Psoas muscle (tissue), 8 donors: ENCODE measurements around the gene KDM4F. TPM values are rescaled to one million over a fixed set of nuclear protein-coding genes. Genes with fewer than 3 reads are reported as not detected.
"Not testable (repeated sequence)": the region's sequence is repeated elsewhere in the genome, so short reads cannot be mapped to it uniquely, and the experiment has no call there.

Experiments
- ATAC-seq, 4 donors: fragments of 200-7000 bp; cut with Tn5 transposase; one replicate each; pipeline ENCODE4 v1.9.1; 2020; ENCODE audit warnings: moderate library complexity in 3 of 4, mild to moderate bottlenecking in 2 of 4
- DNase-seq, 2 donors: peaks; one replicate each; pipeline ENCODE4 v3.0.0-alpha.2; 2020
- H3K27ac ChIP-seq: fragments of 200-600 bp; one replicate; pipeline ENCODE4 v1.8.0; 2022
- H3K27me3 ChIP-seq, 3 donors: fragments of 200-600 bp in 1 of 3; one replicate each; pipeline versions ENCODE4 v1.6.1 to v1.8.0; 2013 to 2022; ENCODE audit warnings: low read length in 2 of 3, mild to moderate bottlenecking in 2 of 3, moderate library complexity in 1 of 3; ENCODE audit not compliant: insufficient read depth in 3 of 3
- H3K36me3 ChIP-seq, 2 donors: fragments of 200-600 bp in 1 of 2; one replicate each; pipeline versions ENCODE4 v1.6.1 to v1.8.0; 2013 to 2022; ENCODE audit warnings: low read depth in 1 of 2, mild to moderate bottlenecking in 1 of 2, moderate library complexity in 1 of 2; ENCODE audit not compliant: insufficient read depth in 1 of 2
- H3K4me1 ChIP-seq: fragments of 200-600 bp; one replicate; pipeline ENCODE4 v1.8.0; 2022
- H3K4me3 ChIP-seq: fragments of 200-600 bp; one replicate; pipeline ENCODE4 v1.8.0; 2022; ENCODE audit warnings: mild to moderate bottlenecking
- H3K9me3 ChIP-seq: fragments of 200-600 bp; one replicate; pipeline ENCODE4 v1.8.0; 2022
- WGBS, 3 donors: extraction: QIAGEN DNeasy Blood & Tissue Kit; methylation state at CpG; one replicate each; pipeline versions ENCODE4 v1.1.6 to v1.1.7; 2013; 5-methylcytosine and 5-hydroxymethylcytosine counted together
- intact Hi-C, 2 donors: fragments of 100-400 bp; cut with DNase I; formaldehyde crosslinking; loops; one replicate each; pipeline versions ENCODE4 v1.11.0 to v1.14.2; 2022
- polyA plus RNA-seq, 3 donors: library from polyadenylated mRNA; stranded (reverse); fragments of 200-250 nt; gene quantifications; one replicate each; pipeline ENCODE4 v1.2.3, GENCODE V29; 2013
- total RNA-seq, 4 donors: library from RNA; stranded (reverse); fragmentation: NEBNext Ultra II Directional in 2 of 4; extraction: Animal tissue kit (Norgen Biotek cat#: 25700) in 2 of 4; gene quantifications; one replicate each; pipeline versions ENCODE4 v1.2.1 to v1.2.4, GENCODE V29; 2021 to 2023
- TF ChIP-seq, protein P1 (sequence below): fragments of 200-600 bp; IDR thresholded peaks from one replicate; pipeline ENCODE4 v1.8.0; 2022; ENCODE audit warnings: antibody characterized with exemption
- donor health status: healthy with polysubstance abuse.
- donor health status: DM: no; HTN: no; CAD: no; lungs with moderate emphysema.
- donor health status: Bipolar disorder and iron deficiency.
- donor health status: healthy.
- donor health status: DM: yes; HTN: yes; CAD: no.
- donor health status: DM: no; HTN: no; CAD: no.
- donor health status: DM: no; HTN: no; CAD: no.
- donor health status: DM: yes; HTN: yes; CAD: no.

KDM4F gene
- total and polyA plus RNA-seq, 7 donors = not detected

DNA sequence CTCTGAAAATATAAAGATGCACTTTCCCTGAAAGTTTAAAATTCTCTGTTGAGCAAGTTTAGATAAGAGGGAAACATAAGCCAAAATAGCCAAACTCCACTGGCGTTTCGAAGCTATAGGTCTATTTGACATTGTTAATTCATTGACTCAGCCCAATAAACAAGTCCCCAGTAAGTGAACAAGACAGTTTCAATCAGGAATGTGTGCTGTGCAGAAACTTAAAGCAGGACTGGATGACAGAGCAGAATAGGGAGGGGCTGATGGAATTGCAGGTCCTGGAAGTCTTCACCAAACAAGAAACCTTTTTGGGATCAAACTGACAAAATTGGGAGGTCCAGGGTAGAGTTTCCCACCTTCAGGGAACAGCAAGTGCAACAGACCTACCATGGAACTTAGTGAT lies 33.1 kb upstream of the KDM4F start:
- no peaks in the 10 kb centered on the region for H3K9me3 ChIP-seq
- H3K27ac ChIP-seq = no peak overlapping the region
- peaks cover 0 to 4% (median 0%) of the 10 kb centered on the region in 3 donors for H3K27me3 ChIP-seq
- TF ChIP-seq, protein P1, sequence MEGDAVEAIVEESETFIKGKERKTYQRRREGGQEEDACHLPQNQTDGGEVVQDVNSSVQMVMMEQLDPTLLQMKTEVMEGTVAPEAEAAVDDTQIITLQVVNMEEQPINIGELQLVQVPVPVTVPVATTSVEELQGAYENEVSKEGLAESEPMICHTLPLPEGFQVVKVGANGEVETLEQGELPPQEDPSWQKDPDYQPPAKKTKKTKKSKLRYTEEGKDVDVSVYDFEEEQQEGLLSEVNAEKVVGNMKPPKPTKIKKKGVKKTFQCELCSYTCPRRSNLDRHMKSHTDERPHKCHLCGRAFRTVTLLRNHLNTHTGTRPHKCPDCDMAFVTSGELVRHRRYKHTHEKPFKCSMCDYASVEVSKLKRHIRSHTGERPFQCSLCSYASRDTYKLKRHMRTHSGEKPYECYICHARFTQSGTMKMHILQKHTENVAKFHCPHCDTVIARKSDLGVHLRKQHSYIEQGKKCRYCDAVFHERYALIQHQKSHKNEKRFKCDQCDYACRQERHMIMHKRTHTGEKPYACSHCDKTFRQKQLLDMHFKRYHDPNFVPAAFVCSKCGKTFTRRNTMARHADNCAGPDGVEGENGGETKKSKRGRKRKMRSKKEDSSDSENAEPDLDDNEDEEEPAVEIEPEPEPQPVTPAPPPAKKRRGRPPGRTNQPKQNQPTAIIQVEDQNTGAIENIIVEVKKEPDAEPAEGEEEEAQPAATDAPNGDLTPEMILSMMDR = no peak
- ATAC-seq (no peak), DNase-seq (no peak)
- H3K4me1 ChIP-seq = no peaks in the 10 kb centered on the region
- H3K4me3 ChIP-seq = no peak overlapping the region
- WGBS, 3 donors = 80 to 85% (median 84%) methylated on average over 2 of the region's 2 CpGs
- intact Hi-C loops = no loop called here
- no peaks in the 10 kb centered on the region for H3K36me3 ChIP-seq

DNA sequence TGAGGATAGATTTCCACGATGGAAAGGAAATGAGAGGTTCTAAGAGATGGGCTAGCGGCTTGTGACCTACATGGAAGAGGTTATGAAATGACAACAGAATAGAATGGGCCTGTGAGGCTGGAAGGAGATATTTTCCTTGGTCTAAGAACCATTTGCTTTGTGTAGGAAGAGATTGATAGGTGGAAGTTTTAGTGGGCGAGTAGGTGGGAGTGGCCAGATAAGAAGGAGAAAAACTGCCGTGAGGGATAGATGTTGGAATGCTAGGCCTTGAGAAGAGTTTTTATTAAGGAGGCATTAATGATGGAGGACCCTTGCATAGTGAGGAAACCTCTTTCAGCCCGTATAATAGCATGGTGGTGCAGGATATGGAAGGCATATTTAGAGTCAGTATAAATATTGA lies 27.8 kb upstream of the KDM4F start:
- H3K27ac ChIP-seq, H3K9me3 ChIP-seq, H3K4me3 ChIP-seq, H3K36me3 ChIP-seq, ATAC-seq, DNase-seq, H3K4me1 ChIP-seq, intact Hi-C loops, H3K27me3 ChIP-seq: not testable (repeated sequence)
- 80 to 85% (median 81%) methylated on average over 5 of the region's 5 CpGs for WGBS, 3 donors

DNA sequence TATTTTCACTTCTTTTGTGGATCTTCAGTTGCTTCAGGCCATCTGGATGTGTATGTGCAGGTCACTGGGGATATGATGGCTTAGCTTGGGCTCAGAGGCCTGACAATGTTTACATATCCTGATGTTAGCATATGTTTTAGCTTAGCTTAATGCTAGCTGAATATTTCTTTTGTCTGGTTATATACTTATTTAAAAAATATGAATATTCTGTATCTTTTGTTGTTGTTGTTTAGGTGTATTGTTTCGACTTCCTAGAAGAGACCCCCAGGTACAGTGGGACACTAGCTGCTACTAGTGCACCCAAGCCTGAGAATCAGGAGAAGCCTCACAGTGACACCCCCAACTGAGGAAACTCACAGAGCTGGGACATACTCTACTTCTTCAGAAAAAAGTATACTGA lies 24.3 kb upstream of the KDM4F start, which contains the start of gene KDM4E:
TSS of gene KDM4E (plus strand) at position 301 of the 400 bp plus-strand sequence. CDS start 300 bp downstream, outside the sequence.
- Histone ChIP-seq H3K27ac (no peak within 1 kb of the TSS), H3K4me1 (no peaks in the 10 kb centered on the region), H3K9me3 (no peaks in the 10 kb centered on the region), H3K4me3 (no peak within 1 kb of the TSS), H3K27me3 (no peaks in the 10 kb centered on the region), H3K36me3 (no peaks in the 10 kb centered on the region)
- no peak for DNase-seq
- WGBS, 3 donors = 89 to 97% (median 92%) methylated on average over 1 of the region's 1 CpG
- TF ChIP-seq, protein P1 = no peak
- intact Hi-C loops = no loop called here
- ATAC-seq = no peak

DNA sequence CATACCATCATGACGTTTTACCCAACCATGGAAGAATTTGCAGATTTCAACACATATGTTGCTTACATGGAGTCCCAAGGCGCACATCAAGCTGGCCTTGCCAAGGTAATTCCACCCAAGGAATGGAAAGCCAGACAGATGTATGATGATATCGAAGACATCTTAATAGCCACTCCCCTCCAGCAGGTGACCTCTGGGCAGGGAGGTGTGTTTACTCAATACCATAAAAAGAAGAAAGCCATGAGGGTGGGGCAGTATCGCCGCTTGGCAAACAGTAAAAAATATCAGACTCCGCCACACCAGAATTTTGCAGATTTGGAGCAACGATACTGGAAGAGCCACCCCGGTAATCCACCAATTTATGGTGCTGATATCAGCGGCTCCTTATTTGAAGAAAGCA lies 23.6 kb upstream of the KDM4F start:
- H3K9me3 ChIP-seq, ATAC-seq, H3K27me3 ChIP-seq, H3K36me3 ChIP-seq, H3K27ac ChIP-seq, DNase-seq, H3K4me3 ChIP-seq, H3K4me1 ChIP-seq, intact Hi-C loops: not testable (repeated sequence)
- WGBS, 3 donors = 88 to 91% (median 91%) methylated on average over 6 to 8 of the region's 9 CpGs

DNA sequence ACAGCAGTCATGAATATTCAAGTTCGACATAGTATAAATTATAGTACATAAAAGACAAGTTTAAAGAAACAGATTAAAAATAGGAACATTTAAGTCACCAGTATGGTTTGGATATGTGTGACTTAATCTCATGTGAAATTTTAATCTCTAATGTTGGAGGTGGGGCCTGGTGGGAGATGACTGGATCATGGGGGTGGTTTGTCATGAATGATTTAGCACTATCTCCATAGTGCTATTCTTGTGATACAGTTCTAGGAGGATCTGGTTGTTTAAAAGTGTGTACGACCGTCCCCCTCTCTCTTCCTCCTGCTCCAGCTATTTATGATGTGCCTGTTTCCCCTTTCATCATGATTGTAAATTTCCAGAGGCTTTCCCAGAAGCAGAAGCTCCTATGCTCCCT lies 20.9 kb upstream of the KDM4F start:
- DNase-seq = no peak
- Histone ChIP-seq H3K36me3 (no peaks in the 10 kb centered on the region), H3K9me3 (no peaks in the 10 kb centered on the region), H3K4me1 (no peaks in the 10 kb centered on the region), H3K4me3 (no peak overlapping the region), H3K27ac (no peak overlapping the region), H3K27me3 (no peaks in the 10 kb centered on the region)
- TF ChIP-seq, protein P1 = no peak
- intact Hi-C loops = no loop called here
- WGBS, 3 donors = 65 to 71% (median 70%) methylated on average over 3 of the region's 3 CpGs
- ATAC-seq = no peak

DNA sequence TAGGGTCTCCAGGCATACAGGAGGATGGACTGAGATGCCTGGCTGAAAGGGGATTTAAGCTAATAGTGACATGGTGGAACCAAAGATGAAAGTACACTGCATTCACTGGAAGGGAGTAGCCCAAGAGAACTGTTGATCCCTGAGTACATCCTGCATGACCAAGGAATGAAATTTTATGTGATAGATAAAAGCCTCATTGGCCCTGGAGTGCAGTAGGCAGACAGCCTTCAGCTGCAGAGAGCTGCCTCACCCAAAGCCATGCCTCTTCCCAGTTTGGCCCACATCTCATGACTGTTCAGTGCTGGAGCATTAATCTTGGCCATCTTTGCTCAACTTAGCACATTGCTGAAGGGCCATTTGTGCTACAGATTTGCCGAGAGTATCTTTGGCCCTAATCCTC lies 16.2 kb upstream of the KDM4F start:
- ATAC-seq (no peak), DNase-seq (no peak)
- Histone ChIP-seq H3K27me3 (peaks cover 0 to 7% (median 4%) of the 10 kb centered on the region in 3 donors), H3K4me3 (no peak overlapping the region), H3K36me3 (no peaks in the 10 kb centered on the region), H3K4me1 (no peaks in the 10 kb centered on the region), H3K9me3 (no peaks in the 10 kb centered on the region), H3K27ac (no peak overlapping the region)
- 68 to 77% (median 74%) methylated on average over 1 of the region's 1 CpG for WGBS, 3 donors
- TF ChIP-seq, protein P1 = no peak
- intact Hi-C loops = no loop called here
